NT2/D1 (cell line): Measurements from ENCODE around the gene NOVA2.

Source experiments
- SUZ12 ChIP-seq: IDR thresholded peaks from 2 replicates; pipeline ENCODE4 v1.6.1; 2011; ENCODE audit not compliant: insufficient read length, insufficient read depth; ENCODE audit errors: extremely low read depth
- YY1 ChIP-seq: IDR thresholded peaks from 2 replicates; pipeline ENCODE4 v1.6.1; 2011; ENCODE audit not compliant: insufficient read length, insufficient read depth
- ZNF274 ChIP-seq: IDR thresholded peaks from 2 replicates; pipeline ENCODE4 v1.6.1; 2011; ENCODE audit warnings: mild to moderate bottlenecking, low read depth, low read length

DNA sequence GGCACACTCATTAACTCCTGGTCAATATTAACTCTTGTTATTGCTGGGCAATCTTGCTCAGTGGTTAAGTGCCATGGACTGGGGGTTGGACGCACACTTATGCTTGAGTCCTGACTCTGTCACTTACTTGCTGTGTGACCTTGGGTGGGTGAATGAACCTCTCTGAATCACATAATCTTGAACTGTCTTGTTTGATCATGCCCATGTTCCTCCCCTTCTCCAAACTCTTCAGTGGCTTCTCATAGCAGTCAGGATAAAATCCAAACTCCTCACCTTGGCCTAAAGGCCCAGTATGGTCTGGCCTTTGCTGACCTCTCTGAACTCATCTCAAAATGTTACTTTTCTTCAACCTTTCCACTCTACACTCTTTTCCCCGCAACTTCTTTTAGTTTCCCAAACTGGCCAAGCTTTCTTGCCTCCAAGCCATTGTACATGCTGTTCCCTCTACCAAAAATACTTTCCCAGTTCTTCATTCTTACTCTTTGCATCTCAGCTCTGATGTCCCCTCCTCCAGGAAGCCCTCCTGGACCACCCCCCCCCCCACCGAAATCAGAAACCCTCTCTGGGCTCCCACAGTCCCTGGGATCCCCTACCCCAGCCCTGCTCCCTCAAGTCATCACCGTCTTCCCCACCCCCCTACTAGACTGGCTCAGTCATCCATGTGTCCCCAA, 73.6 kb downstream of the NOVA2 start:
- TF ChIP-seq YY1 (no peak), ZNF274 (no peak), SUZ12 (no peak)
